ENCODE measurements around the gene GPC3.

Gene GPC3

GRCh38 chrX:133513123-133513522 is 472.3 kb downstream of the GPC3 start:
- DNase-seq (ENCODE audit: low spot score) = no peak

GRCh38 chrX:133511041-133511440 is 474.4 kb downstream of the GPC3 start:
- DNase-seq (ENCODE audit: low spot score) = no peak

DNA sequence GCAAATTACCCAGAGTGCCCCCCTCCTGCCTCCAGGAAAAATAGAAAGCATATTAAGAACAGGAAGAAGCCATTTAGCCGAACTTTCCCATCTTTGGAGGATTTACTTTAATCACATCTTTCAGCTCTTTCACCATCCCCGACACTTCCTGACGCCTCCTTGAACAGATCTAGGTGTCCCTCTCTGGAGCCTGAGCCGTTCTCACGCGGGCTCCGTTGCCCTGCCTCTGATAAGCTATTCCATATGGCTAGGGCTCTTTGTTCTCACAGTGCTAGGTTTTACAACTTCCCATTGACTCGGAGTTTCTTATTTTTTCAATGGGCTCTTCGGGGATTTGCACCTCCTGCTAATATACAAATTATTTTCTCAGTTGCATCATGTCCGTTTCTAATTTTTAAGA is 488.0 kb downstream of the GPC3 start:
- DNase-seq (ENCODE audit: low spot score) = no peak

GRCh38 chrX:133495464-133496391 is 489.7 kb downstream of the GPC3 start:
- DNase-seq (ENCODE audit: low spot score) = no peak

DNA sequence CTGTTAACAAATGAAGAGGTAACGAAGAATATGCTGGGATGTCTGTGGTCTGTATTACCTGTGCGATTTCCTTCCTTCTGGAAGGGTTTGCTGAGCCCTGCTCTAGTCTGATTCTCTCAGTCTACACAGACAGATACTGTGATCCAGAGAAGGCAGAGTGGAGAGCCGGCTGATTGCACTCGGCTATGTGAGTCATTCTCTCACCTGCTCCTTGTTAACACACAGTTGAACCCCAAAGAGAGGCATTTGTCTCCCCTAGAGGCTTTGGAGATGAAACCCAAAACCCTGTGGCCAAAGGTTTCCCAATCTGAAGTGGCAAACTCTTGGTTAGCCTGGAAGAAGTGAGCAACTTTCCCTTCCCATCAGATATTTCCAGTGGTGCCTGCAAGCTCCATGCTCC is 492.0 kb downstream of the GPC3 start:
- DNase-seq (ENCODE audit: low spot score) = no peak

GRCh38 chrX:133490955-133491354 is 494.4 kb downstream of the GPC3 start:
- no peak for DNase-seq (ENCODE audit: low spot score)

All from hepatic stellate cell (primary cell).